Epithelial cell of proximal tubule (primary cell): ENCODE results near the gene IQCK. TPM values are rescaled to one million over a fixed set of nuclear protein-coding genes. Genes with fewer than 3 reads are reported as not detected.
"Not testable (repeated sequence)": the region's sequence is repeated elsewhere in the genome, so short reads cannot be mapped to it uniquely, and the experiment has no call there.

Experiments used
- DNase-seq: peaks from one replicate; pipeline ENCODE4 v3.0.0-alpha.2; 2011; ENCODE audit warnings: low read depth
- H3K4me3 ChIP-seq: 2 replicates; pipeline ENCODE4 v1.5.1; 2011; ENCODE audit warnings: low read depth, mild to moderate bottlenecking, low read length
- total RNA-seq: library from RNA; depleted of rRNA; stranded (reverse); fragments of >200 nt; gene quantifications from 2 replicates; pipeline ENCODE4 v1.2.3, GENCODE V29; 2015
- TF ChIP-seq, protein P1 (sequence below): conservative IDR thresholded peaks from 2 replicates; pipeline ENCODE4 v1.5.1; 2012; ENCODE audit warnings: low read depth, mild to moderate bottlenecking, low read length

Gene IQCK
- total RNA-seq, 1 donor from 2014 or later = 10.0 TPM

DNA sequence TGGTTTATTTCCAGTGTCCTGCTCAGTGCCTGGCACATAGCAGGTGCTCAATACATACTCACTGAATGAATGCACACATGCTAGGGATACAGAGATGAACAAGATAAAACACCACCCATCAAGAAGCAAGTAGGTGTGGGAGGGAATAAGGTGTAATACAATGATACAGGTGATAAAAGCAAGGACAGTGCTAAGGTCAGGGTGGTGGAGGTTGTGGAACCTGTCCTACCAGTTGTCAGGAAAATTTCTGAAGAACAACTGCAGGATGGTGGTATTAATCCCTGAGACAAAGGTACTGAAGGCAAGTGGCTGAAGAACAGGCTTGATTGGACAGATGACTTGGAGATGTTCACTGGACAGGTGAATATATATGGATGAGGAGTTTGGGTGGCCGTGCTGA is 1.9 kb upstream of the IQCK start:
- TF ChIP-seq, protein P1, sequence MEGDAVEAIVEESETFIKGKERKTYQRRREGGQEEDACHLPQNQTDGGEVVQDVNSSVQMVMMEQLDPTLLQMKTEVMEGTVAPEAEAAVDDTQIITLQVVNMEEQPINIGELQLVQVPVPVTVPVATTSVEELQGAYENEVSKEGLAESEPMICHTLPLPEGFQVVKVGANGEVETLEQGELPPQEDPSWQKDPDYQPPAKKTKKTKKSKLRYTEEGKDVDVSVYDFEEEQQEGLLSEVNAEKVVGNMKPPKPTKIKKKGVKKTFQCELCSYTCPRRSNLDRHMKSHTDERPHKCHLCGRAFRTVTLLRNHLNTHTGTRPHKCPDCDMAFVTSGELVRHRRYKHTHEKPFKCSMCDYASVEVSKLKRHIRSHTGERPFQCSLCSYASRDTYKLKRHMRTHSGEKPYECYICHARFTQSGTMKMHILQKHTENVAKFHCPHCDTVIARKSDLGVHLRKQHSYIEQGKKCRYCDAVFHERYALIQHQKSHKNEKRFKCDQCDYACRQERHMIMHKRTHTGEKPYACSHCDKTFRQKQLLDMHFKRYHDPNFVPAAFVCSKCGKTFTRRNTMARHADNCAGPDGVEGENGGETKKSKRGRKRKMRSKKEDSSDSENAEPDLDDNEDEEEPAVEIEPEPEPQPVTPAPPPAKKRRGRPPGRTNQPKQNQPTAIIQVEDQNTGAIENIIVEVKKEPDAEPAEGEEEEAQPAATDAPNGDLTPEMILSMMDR = no peak
- DNase-seq = no peak
- no peak overlapping the region for H3K4me3 ChIP-seq

DNA sequence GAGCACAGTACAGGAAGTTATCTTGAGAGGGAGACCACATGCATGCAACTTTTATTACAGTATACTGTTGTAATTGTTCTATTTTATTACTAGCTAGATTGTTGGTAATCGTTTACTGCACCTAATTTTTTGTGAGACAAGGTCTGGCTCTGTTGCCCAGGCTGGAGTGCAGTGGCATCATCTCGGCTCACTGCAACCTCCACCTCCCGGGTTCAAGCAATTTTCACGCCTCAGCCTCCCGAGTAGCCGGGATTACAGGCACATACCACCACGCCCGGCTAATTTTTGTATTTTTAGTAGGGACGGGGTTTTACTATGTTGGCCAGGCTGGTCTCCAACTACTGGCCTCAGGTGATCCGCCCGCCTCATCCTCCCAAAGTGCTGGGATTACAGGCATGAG is 1.3 kb upstream of the IQCK start:
- peak overlapping the region; percentile 98 for H3K4me3 ChIP-seq
- DNase-seq = not testable (repeated sequence)

DNA sequence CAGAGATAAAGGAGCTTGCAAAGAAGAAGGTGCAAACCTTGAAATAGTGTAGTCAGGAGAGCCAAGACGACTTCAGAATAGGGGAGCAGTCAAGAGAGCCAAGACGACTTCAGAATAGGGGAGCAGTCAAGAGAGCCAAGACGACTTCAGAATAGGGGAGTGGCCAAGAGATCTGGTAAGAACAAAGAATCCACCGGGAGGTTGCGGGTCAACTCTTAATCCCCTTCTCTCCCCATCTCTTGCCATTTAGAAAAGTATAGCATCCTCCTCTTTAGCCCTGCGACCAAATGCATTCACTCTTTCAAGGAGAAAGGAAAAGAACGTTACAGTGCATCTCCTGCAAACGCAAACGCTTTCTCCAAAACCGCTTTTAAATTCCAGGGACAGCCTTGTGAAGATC is 757 bp upstream of the IQCK start:
- H3K4me3 ChIP-seq = peak overlapping the region; percentile 98
- no peak for DNase-seq
- TF ChIP-seq, protein P1 = no peak

DNA sequence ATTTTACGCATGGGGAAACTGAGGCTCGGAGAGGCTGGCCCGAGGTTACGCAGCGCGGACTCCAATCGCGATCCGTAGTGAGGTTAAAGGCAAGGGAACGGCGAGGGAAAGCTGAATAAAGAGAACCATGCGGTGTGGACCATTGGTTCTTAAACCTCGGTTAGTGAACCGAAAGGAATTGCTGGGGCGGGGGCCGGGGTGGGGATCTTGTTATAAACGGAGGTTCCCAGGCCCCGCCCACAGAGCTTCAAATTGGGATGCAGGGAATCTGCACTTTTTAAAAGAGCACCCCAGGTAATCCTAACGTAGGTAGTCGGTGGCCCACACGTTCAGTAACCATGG is 524 bp downstream of the IQCK start:
- DNase-seq = no peak
- peak overlapping the region; percentile 98 for H3K4me3 ChIP-seq
- TF ChIP-seq, protein P1 = no peak

DNA sequence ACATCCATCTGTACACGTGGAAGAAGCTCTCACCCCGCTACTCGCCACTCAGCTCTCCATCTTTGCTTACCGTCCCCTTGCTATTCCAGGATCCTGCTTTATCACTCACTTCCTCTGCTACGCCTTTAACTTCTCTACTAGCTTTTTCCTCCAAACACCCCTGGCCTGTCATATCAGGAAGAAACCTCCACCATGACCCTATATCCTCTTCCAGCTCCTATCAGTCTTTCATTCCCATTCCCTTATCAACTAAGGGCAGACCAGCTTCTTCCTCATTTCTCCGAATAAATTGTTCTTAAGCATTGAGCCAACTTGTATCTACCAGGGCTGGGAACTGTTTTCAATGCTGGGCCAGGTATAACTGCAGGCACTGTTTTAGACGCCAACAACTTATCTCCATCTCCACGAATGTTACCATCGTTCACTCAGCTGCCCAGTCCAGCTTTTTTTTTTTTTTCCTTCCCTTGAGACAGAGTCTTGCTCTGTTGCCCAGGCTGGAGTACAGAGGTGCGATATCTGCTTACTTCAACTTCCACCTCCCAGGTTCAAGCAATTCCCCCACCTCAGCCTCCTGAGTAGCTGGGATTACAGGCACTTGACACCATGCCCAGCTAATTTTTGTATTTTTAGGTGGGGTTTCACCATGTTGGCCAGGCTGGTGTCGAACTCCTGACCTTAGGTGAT is 4.3 kb downstream of the IQCK start:
- no peak overlapping the region for H3K4me3 ChIP-seq
- DNase-seq = no peak
- TF ChIP-seq, protein P1 = no peak

DNA sequence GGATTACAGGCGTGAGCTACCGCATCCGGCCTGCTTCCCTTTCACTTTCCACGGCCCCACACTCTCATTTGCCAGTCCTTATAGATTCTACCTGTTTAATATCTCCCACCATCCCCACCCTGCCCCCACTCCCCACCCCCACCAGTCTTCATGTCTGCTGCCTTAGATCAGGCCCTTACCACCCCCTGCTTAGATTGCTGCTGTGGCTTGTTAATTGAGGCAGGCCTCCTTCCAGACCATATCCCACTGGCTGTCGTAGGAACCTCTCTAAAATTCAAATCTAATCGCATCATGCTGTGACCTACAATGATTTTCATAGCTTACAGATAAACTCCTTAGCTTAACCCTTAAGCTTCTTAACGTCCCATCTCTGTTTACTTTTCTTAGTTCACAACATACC is 4.9 kb downstream of the IQCK start:
- TF ChIP-seq, protein P1 = no peak
- DNase-seq = no peak

DNA sequence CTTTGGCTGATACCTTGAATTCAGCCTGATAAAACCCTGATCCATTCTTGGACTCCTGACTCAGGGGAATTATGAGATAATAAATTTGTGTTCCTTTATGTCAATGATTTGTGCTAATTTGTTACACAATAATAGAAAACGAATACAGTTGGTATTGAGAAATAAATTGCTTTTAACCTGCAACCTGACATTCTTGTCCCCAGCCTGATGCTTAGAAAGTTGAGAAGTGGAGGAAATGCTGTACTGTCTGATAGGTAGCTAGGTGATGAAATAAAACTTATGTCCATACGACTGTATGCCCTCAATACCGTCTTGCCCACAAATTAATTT is 10.5 kb downstream of the IQCK start:
- TF ChIP-seq, protein P1 = no peak
- no peak for DNase-seq
- H3K4me3 ChIP-seq = no peak overlapping the region

More for the DNA sequence above, 4.9 kb downstream of the IQCK start:
- H3K4me3 ChIP-seq = no peak overlapping the region
